HL-60/S4 treated with retinoic acid at 250 ng/mL for 4 days and 3 days (cell line): Measurements from ENCODE around the gene FBXL17.

ENCODE experiments used
- in situ Hi-C: fragments of 300-500 bp; cut with MboI; formaldehyde crosslinking; loops from 2 replicates; pipeline ENCODE4 v1.7.0; 2022; ENCODE audit warnings: low sequenced_read_pairs

FBXL17 gene

DNA sequence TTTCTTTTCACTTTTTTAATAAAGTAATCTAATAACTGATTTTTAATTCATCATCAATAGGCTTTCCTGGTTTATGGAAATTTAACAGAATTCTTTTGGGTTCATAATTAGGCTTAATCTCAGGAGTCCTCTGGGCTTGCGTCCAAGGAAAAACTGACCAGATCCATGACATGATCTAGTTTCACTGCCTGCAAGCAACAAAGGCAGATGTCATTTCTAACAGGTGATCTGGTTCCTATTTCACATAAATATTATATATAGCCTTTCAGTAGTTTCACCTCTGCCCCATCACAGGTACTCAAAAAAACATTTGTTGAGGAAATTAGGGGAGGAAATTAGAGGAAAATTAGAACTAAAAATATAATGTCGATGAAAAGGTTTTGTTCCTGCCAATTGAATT lies 126.4 kb downstream of the FBXL17 start:
- in situ Hi-C loops, result no loop called here

DNA sequence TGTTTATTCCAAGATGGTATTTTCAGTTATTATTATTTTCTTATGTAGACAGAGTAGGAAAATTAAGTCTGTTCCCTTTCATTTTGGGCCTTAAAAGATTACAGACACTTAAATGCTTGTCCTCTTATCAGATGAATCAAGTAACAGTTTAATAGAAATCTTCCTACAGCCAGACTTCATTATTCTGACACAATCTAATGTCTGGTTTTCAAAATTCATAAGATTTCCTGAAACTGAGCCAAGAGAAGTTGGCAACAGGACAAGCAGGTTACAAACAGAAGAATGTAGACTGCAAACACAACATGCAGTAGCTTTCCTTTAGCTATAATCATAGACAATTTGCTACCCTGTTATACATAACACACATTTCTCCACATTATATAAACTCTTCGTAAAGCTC lies 130.5 kb downstream of the FBXL17 start:
- in situ Hi-C loops, result no loop called here

DNA sequence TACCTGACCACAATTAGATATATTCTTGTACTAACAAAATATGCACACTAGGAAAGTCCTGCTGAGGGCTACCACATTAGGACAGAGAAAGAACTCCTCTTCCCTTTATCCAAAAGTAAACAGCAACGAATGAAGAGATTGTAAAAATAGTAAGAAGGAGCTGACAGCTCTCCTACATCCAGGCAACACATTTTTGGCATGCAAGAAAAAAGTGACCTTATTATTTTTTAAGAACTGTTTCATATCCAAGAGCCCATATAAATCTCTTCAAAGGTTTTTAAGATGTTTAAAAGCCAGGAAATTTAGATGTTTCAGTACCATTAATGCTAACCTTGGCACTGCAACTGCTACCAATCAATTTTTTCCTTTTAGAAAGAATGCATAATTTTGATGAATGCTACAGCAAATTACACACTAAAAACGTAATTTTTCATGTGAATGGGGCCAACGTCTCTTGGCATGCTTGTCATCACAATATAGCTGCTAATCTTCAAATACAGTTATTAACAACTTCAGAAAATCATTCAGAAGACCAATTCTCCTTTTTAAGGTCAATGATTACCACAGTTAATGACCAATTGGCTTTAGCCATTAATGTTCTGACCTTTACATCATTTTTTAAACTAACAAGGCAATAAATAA lies 132.0 kb downstream of the FBXL17 start:
- in situ Hi-C loops, result no loop called here

DNA sequence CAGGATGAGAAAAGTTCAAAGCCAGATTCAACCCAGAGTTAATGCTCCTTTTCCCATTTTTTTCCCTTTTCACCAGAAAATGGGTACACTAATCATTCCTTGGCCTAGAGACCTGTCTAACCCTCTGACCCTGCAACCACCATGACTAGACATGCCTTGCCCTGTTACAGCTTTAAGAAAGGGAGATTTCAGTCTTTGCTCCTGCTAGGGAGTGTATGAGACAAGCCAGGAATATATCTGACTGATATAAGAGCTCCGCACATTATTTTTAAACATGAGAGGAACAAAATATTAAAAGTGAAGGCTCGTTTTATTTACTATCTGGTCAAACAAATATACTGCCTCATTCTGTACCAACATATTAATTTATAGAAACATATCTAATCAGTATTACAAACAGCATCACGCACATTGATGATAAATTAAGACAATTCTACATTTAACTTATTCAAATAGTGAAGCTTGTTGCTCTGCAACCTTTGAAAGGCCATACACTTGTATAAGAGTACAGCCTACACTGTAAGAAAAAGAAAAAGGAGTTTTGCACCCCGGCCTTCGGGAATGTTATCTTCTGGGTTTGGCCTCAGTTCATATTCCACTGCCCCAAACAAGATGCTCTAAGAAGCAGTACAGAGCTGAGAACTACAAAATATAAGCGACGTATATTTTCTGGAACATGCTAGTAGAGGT lies 132.7 kb downstream of the FBXL17 start:
- in situ Hi-C loops, result no loop called here

DNA sequence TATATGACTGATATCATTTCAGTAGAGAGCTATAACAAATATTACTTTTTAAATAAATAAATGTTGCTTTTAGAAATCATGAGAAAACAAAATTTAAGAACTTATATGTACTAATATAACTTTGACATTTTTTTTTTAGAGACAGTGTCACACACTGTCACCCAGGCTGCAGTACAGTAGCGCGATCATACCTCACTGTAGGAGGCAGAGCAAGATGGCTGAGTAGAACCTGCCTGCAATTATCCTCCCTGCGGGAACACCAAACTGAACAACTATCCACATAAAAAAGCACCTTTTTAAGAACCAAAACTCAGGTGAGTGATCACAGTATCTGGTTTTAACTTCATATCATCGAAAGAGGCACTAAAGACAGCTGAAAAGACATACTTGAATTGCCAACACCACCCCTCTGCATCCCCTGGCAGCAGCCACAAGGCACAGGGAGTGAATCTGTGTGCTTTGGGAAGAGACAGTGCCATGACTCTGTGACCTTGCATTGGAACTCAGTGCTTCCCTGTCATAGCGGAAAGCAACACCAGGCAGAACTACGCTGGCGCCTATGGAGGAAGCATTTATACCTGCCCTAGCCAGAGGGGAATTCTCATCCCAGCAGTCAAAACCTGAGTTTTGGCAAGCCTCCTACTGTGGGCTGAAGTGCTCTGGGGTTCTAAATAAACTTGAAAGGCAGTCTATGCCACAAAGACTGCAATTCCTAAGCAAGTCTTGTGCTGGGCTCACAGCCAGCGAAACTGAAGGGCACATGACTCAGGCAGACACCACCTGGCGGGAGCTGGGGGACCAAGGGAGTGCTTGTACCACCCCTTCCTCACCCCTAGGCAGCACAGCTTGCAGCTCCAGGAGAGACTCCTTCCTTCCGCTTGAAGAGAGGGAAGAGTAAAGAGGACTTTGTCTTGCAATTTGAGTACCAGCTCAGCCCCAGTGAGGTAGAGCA lies 142.7 kb downstream of the FBXL17 start:
- in situ Hi-C loops, result no loop called here

DNA sequence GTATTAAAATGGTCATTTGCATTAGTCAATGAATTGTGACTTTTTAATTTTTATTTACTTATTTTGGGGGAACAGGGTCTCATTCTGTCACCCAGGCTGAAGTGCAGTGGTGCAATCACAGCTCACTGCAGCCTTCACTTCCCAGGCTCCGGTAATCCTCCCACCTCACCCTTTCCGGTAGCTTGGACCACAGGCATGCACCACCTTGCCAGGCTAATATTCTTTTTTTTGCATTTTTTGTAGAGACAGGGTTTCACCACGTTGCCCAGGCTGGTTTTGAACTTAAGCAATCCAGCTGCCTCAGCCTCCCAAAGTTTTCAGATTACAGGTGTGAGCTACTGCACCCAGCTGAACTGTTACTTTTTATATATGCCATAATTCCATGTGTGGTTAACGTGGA lies 143.4 kb downstream of the FBXL17 start:
- in situ Hi-C loops, result no loop called here

DNA sequence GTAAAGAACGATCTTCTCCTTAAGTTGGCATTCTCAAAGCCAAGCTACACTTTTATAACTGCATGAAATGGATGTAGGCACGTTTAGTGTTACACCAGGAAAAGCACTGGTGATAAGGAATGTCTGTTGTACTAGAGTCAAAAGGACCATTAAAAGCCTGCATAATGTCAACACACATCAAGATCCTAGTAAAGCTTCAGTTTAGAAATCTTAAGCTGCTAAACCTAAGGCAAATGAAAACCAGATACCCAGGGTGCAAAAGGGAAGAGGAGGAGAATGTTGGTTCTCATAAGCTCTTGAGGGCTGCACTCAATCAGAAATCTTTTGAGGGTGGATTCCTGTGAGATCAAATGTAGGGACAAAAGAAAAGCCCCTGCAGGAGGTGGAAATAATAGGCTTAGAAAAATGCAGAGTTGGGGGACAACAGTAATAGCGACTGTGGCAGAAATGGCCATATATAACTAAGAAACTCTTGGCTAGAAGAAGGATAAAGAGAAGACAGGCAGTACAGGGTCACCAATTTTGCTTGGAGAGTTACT lies 148.2 kb downstream of the FBXL17 start:
- in situ Hi-C loops, result no loop called here

DNA sequence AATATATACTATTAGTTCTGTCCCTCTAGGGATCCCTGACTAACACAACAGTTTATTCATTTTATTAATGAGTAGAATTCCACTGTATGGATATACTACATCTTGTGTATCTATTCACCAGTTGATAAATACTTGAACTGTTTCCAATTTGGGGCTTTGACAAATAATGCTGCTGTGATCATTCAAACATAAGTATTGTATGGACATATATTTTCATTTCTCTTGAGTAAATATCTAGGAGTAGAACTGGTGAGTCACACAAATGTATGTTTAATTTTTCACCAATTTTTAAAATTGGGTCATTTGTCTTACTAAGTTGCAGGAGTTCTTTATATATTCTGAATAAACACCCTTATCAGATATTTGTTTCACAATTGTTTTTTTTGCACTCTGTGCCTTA lies 149.1 kb downstream of the FBXL17 start:
- in situ Hi-C loops, result no loop called here

DNA sequence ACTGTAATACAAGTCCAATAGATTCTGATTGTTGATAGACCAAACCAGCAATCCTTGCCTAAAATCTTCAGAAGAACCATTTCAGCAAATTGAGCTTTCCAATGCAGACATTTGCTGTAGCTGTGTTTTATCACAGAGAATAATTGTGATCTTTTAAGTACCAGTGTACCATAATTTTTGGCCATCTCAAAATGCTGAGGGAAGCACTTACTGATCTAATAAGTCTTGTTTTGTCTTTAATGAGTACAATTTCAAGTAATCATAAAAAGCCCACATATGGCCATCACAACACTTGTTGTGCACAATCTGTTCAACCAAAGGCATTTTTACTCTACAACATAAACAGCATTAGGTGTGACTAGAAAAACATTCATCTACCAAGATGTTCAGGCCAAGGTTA lies 159.9 kb downstream of the FBXL17 start:
- in situ Hi-C loops, result no loop called here

DNA sequence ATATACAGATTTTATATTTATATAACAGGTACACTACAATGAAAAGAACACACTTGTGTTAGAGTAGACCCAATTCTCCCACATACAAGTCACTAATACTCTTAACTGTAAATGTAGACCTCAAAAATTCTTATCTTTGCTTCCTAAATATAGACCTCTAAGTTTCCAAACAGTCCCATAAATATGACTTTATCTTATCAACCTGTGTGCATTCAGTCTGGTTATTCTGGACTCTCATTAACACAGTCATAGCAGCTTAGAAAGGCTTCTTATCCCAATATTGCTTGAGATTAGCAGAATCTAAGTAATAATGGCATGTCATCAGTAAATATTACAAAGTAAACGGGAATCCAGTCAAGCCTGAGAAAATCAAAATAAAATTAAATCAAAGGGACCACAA lies 161.1 kb downstream of the FBXL17 start:
- in situ Hi-C loops, result no loop called here

DNA sequence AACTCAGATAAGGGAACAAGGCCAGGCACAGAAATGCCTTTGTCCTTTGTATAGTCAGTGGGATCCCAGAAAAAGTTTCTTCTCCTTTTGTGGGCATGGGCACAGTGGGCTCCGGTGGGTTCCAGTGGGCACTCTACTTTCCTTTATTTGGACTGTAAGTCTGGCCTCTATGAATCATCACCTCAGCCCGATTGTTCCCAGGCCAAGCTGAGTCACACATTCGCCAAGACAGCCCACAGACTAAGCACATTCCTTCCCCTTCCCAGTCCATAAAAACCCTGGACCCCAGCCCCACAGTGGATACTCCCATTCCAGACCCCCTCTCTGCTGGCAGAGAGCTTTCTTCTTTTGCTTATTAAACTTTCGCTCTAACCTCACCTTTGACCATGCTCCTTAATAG lies 165.0 kb downstream of the FBXL17 start:
- in situ Hi-C loops, result no loop called here

DNA sequence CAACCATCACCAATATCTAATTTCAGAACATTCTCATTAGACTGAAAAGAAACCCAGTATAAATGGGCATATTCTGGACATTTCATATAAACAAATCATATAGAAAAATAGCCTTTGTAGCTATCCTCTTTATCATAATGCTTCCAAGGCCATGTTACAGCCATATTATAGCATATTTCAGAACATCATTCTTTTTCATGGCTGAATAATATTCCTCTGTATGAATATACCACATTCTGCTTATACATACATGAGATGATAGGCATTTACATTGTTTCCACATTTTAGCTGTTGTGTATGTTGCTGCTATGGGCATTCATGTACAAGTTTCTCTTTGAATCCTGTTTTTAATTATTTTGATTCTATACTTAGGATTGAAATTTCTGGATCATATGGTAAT lies 167.0 kb downstream of the FBXL17 start:
- in situ Hi-C loops, result no loop called here

DNA sequence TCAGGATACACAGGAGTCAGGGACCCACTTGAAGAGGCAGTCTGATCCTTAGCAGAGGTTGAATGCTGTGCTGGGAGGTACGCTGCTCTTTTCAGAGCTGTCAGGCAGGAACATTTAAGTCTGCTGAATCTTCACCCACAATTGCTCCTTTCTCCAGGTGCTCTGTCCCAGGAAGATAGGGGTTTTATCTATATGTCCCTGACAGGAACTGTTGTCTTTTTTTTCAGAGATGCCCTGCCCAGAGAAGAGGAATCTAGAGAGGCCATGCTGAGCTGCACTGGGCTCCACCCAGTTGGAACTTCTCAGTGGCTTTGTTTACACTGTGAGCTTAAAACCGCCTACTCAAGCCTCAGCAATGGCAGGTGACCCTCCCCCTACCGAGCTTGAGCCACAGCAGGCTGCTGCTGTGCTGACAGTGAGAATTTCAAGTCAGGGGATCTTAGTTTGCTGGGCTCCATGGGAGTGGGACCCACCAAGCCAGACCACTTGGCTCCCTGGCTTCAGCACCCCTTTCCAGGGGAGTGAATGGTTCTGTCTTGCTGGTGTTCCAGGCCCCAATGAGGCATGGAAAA lies 169.0 kb downstream of the FBXL17 start:
- in situ Hi-C loops, result no loop called here

DNA sequence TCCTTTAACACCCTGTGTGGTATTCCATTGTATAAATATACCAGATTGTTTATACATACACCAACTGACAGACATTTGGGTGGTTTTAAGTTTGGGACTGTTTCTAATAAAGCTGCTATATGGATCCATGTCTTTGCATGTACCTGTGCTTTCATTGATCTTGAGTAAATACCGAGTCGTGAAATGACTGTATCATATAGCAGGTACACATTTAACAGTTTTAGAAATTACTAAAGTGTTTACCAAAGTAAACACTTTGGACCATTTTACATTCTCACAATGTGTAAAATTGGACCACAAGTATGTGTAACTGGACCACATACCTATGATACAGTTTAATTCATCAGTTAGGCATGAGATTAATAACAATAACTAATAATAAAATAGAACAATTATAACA lies 175.2 kb downstream of the FBXL17 start:
- in situ Hi-C loops, result no loop called here

DNA sequence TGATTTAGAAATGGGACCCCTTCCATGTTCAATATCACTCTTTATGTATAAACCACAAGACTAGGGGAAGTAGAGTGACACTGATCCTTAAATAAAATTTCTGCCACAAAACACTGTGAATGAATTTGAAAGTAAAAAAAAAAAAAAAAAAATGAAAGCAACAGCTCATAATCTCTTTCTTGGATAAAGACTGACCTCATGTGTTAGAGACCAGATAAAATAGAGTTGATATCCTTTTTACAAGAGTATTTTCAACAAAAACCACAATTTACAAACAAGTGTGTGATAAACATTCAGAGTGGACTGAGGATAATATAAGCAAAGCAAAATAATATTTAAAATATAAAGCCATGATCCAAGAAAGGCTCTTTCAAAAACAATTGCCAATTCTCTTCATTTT lies 180.2 kb downstream of the FBXL17 start:
- in situ Hi-C loops, result no loop called here

DNA sequence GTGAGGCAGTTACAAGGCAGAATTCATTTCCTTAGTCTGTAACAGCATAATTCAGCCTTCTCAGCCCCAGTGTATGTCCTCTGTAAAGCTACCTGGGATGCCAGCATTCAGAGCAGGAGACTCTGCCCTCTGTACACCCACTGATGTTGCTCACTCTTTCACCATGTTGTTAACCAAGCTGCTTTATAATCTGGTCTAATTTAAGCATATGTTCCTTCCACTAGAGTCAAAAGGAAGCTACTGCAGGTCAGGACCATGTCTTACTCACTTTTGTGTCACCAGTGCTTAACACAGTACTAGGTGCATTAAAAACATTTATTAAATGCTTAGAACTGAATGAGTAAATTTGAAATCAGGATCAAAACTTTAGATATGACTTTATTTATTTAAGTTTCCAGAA lies 185.6 kb downstream of the FBXL17 start:
- in situ Hi-C loops, result no loop called here

DNA sequence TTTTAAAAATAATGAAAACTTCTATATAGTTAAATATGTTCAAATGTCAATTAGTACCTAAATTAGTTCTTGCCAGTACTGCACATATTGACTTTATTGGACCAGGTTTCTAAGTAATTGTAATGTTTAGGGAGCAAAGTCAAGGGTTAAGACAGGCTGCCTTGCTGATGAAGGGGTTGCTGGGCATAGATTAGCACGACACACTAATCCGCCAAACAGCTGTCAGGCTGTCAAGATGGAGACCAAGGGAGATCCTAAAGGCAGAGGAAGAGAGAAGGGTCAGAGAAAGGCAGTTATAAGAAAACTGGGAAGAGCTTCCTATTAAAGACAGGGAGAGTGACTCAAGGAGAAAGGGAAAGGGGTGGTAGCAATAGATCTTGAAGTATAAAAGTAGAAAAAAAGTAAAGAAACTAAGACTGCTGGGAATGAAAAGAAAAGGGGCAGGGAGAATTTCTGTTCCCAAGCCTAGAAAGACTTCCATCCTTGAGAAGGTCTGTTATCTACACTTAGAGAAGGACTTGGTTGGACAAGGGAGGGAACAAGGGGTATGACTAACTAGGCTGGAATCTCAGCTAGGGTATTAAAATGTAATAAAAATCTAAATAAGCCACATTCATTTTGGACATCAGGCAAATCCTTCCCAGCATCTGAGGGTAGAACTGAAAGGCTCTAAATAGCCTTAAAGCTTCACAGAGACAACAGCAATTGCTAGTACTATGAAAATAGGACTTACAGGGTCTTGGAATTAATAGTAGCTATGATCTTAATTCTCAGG lies 188.7 kb downstream of the FBXL17 start:
- in situ Hi-C loops, result no loop called here

DNA sequence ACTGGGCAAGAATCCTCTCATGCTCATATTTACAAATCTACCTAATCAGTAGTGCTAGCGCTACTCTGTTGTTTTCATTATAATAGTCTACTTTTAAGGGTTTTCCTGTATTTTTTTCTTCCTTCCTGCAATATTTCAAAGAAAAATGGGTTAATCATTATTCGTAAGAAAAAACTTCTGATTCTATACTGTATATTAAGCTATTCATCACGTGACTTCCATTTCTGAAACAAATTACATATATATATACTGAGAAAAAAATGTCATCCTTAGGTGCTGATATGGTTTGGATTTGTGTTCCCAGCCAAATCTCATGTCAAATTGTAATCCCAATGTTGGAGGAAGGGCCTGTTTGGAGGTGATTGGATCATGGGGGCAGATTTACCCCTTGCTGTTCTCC lies 197.0 kb downstream of the FBXL17 start:
- in situ Hi-C loops, result no loop called here

DNA sequence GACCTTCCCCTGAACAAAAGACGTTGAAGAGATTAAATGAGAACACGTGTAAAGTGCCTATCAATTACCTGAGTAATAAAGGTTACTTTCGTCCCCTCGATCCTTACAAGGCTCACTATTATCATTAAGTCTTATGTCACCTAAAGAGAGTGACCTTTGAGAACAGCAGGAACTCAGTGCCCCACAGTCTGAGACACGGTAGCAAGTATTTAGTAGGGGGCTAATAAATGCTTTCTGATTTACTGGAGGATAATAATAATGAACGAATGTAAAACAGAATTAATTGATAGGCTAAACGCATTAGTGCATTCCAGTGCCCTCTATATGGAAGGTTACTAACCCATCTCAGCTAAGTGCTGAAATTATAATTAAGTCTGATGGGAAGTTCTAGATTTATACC lies 199.9 kb downstream of the FBXL17 start:
- in situ Hi-C loops, result no loop called here

DNA sequence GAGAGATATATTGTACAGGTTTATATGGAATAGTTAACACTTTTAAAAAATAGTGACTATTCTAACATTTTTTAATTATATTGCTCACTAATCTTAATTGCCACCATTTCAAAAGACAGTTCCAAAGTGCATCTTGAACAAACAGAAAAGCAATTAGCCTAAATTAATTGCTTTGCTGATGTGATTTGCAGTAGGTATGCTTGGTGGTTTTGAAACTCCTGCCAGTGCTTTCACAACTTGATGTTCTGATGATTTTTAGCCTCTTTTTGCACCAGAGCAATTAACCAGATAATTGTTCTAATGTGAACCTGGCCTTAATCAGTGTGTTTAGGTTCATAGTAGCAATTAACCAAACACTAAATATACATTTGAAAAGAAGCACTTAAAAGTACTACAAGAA lies 207.6 kb downstream of the FBXL17 start:
- in situ Hi-C loops, result no loop called here
